ENCODE measurements around the gene TUT4. TPM values are rescaled to one million over a fixed set of nuclear protein-coding genes. Genes with fewer than 3 reads are reported as not detected.
A peak's percentile ranks its signal among the peaks of the same experiment; 100 is the strongest.

Gene TUT4
- total RNA-seq, 4 donors from 2014 or later = 90.5 to 169 (median 120) TPM

DNA sequence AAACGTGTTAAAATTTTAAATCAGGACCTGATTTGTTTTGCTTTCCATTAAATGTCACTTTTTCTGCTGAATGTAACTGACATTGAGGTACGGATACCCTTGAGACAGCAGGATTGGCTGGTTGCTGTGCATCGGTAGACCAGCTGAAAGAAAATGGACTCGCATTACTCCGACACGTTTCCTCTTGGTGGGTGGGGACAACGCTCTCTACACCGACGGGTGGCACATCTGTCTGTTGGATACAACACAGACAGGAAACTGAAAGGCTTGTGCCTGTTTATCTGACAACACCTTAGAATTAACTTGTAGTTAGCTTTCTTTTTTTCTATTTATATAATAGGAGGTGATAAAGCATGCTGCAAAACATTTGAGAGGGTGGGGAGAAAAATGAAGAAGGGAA is 129.1 kb downstream of the TUT4 start:
- intact Hi-C loops (cut with DNase I) = no loop called here
- Histone ChIP-seq H3K36me3 (peaks cover 9 to 16% of the 10 kb centered on the region in 2 donors), H3K4me3 (replicated peaks in 1 of 3) (no peak overlapping the region), H3K27me3 (no peaks in the 10 kb centered on the region), H3K4me1 (no peaks in the 10 kb centered on the region), H3K27ac (peak overlapping the region in 1 of 3 donors; percentile 25), H3K9me3 (no peaks in the 10 kb centered on the region)
- no peak for TF ChIP-seq POLR2A (IDR thresholded peaks at IDR 0.05)
- TF ChIP-seq, protein P1, sequence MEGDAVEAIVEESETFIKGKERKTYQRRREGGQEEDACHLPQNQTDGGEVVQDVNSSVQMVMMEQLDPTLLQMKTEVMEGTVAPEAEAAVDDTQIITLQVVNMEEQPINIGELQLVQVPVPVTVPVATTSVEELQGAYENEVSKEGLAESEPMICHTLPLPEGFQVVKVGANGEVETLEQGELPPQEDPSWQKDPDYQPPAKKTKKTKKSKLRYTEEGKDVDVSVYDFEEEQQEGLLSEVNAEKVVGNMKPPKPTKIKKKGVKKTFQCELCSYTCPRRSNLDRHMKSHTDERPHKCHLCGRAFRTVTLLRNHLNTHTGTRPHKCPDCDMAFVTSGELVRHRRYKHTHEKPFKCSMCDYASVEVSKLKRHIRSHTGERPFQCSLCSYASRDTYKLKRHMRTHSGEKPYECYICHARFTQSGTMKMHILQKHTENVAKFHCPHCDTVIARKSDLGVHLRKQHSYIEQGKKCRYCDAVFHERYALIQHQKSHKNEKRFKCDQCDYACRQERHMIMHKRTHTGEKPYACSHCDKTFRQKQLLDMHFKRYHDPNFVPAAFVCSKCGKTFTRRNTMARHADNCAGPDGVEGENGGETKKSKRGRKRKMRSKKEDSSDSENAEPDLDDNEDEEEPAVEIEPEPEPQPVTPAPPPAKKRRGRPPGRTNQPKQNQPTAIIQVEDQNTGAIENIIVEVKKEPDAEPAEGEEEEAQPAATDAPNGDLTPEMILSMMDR (IDR thresholded peaks at IDR 0.05) = no peak
- 71 to 79% methylated on average over 9 of the region's 9 CpGs for whole genome bisulfite sequencing, 2 donors
- peak in 1 of 2 donors; percentile 7 for DNase-seq

GRCh38 chr1:52423055-52423454 is 129.8 kb downstream of the TUT4 start:
- TF ChIP-seq, protein P1 (IDR thresholded peaks at IDR 0.05) = no peak
- TF ChIP-seq POLR2A (IDR thresholded peaks at IDR 0.05) = no peak
- no peak overlapping the region for H3K27ac ChIP-seq
- no peak for DNase-seq
- H3K36me3 ChIP-seq = peaks cover 16 to 23% of the 10 kb centered on the region in 2 donors
- intact Hi-C loops (cut with DNase I) = no loop called here
- H3K9me3 ChIP-seq = no peaks in the 10 kb centered on the region
- H3K4me1 ChIP-seq = no peaks in the 10 kb centered on the region
- H3K4me3 ChIP-seq (replicated peaks in 1 of 3) = no peak overlapping the region
- 97 to 99% methylated on average over 2 of the region's 2 CpGs for WGBS, 2 donors
- H3K27me3 ChIP-seq = no peaks in the 10 kb centered on the region

GRCh38 chr1:52420713-52421112 is 132.2 kb downstream of the TUT4 start:
- Histone ChIP-seq H3K27me3 (no peaks in the 10 kb centered on the region), H3K4me1 (no peaks in the 10 kb centered on the region), H3K4me3 (replicated peaks in 1 of 3) (no peak overlapping the region), H3K9me3 (no peaks in the 10 kb centered on the region), H3K36me3 (peaks cover 35 to 40% of the 10 kb centered on the region in 2 donors), H3K27ac (no peak overlapping the region)
- intact Hi-C loops (cut with DNase I) = no loop called here
- TF ChIP-seq, protein P1 (IDR thresholded peaks at IDR 0.05) = no peak
- TF ChIP-seq POLR2A (IDR thresholded peaks at IDR 0.05) = no peak
- 95 to 98% methylated on average over 1 of the region's 1 CpG for WGBS, 2 donors
- no peak for DNase-seq

DNA sequence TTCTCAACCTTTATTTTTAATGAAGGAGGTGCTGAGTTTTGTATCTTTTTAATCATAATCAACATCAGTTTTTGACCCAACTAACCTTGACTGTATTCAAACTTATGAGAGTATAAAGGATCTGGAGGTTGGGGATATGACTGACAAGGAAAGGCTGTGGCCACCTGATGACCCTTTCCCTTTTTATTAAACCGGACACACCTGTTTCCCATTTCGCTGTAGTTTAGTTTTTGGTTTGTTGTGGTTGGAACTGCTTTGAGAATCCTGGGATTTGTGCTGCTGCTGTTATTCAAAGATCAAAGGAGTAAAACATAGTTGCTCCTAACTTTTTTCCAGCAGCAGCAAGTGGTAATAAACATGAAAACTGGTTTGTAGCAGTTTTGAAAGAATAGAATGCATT is 136.1 kb downstream of the TUT4 start:
- H3K9me3 ChIP-seq = no peaks in the 10 kb centered on the region
- intact Hi-C loops (cut with DNase I) = no loop called here
- H3K4me3 ChIP-seq (replicated peaks in 1 of 3) = no peak overlapping the region
- peaks cover 64 to 65% of the 10 kb centered on the region in 2 donors for H3K36me3 ChIP-seq
- no peaks in the 10 kb centered on the region for H3K4me1 ChIP-seq
- no peak for DNase-seq
- H3K27ac ChIP-seq = no peak overlapping the region
- no peak for TF ChIP-seq POLR2A (IDR thresholded peaks at IDR 0.05)
- TF ChIP-seq, protein P1 (IDR thresholded peaks at IDR 0.05) = no peak
- WGBS, 2 donors = 80 to 81% methylated on average over 2 of the region's 2 CpGs
- no peaks in the 10 kb centered on the region for H3K27me3 ChIP-seq

DNA sequence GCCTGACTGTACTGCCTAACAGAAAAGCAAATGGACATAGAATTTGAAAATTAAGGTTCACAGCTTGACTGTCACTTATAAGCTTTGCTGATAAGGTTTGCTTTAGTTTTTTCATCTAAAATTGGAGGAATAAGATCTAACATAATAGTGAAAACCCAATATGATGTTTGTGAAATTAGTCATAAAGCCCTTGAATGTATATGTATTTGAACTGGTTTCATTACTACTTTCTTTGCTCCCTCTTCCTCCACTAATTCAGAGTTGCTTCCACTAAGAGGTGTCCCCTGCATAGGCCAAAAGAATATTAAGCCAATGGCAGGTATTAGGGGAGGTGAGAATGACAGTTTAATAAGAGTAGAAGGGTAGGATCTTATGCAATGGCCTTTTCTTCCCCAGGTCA is 137.9 kb downstream of the TUT4 start:
- TF ChIP-seq, protein P1 (IDR thresholded peaks at IDR 0.05) = no peak
- TF ChIP-seq POLR2A (IDR thresholded peaks at IDR 0.05) = no peak

More for the DNA sequence above, 137.9 kb downstream of the TUT4 start:
- Histone ChIP-seq H3K4me1 (no peaks in the 10 kb centered on the region), H3K27me3 (no peaks in the 10 kb centered on the region), H3K4me3 (replicated peaks in 1 of 3) (no peak overlapping the region), H3K36me3 (peaks cover 83% of the 10 kb centered on the region in 2 donors), H3K9me3 (no peaks in the 10 kb centered on the region), H3K27ac (no peak overlapping the region)
- intact Hi-C loops (cut with DNase I) = no loop called here
- no peak for DNase-seq
